HG03066 (cell line): ENCODE data around the gene BRS3.

Source experiments
- ATAC-seq: cut with Tn5 transposase; IDR thresholded peaks from one replicate; pipeline ENCODE4 v1.9.1; 2021; ENCODE audit warnings: low read depth; ENCODE audit not compliant: unreplicated experiment

Gene BRS3

GRCh38 chrX:136493011-136493410 lies 5.3 kb downstream of the BRS3 start:
- no peak for ATAC-seq

GRCh38 chrX:136495043-136495442 lies 7.3 kb downstream of the BRS3 start:
- no peak for ATAC-seq

- ATAC-seq: no peak
These were observed 8.5 kb downstream of the BRS3 start for GRCh38 chrX:136496186-136496763.

- ATAC-seq: peak; percentile 80
These were observed 9.2 kb downstream of the BRS3 start for GRCh38 chrX:136496764-136497555.

GRCh38 chrX:136497556-136498052 lies 9.9 kb downstream of the BRS3 start, which contains the start of gene HTATSF1:
HTATSF1 (plus strand) TSS chrX:136497592; CDS start chrX:136497685, 93 bp downstream.
- ATAC-seq: peak; percentile 14

- ATAC-seq: no peak
These were observed 31.3 kb downstream of the BRS3 start for GRCh38 chrX:136519069-136519468.

GRCh38 chrX:136523770-136524169 lies 36.0 kb downstream of the BRS3 start:
- ATAC-seq: no peak

- no peak for ATAC-seq
These were observed 38.2 kb downstream of the BRS3 start for GRCh38 chrX:136525738-136526606.

GRCh38 chrX:136528645-136529315 lies 41.0 kb downstream of the BRS3 start:
- no peak for ATAC-seq

- ATAC-seq: no peak
These were observed 42.0 kb downstream of the BRS3 start for GRCh38 chrX:136529795-136530194.

GRCh38 chrX:136531951-136532350 lies 44.2 kb downstream of the BRS3 start, which contains the start of gene VGLL1:
VGLL1 (plus strand) TSS chrX:136532215; CDS start chrX:136536021, 3,806 bp downstream.
- no peak for ATAC-seq

GRCh38 chrX:136534131-136534530 lies 46.4 kb downstream of the BRS3 start:
- ATAC-seq: no peak

- no peak for ATAC-seq
These were observed 51.1 kb downstream of the BRS3 start for GRCh38 chrX:136538811-136539210.

GRCh38 chrX:136540226-136540625 lies 52.5 kb downstream of the BRS3 start:
- ATAC-seq: no peak

GRCh38 chrX:136541294-136541693 lies 53.5 kb downstream of the BRS3 start:
- ATAC-seq: no peak

- ATAC-seq: no peak
These were observed 54.5 kb downstream of the BRS3 start for GRCh38 chrX:136542281-136542680.
